Measurements from ENCODE around the gene PRXL2A.

- TF ChIP-seq CTCF (IDR thresholded peaks at IDR 0.05) (no peak), POLR2A (IDR thresholded peaks at IDR 0.05) (no peak)
Measured at GRCh38 chr10:80406204-80406603, 2.1 kb upstream of the PRXL2A start.
